ENCODE data around the gene FHL1. TPM values are rescaled to one million over a fixed set of nuclear protein-coding genes. Genes with fewer than 3 reads are reported as not detected.

Gene FHL1
- total RNA-seq, 1 donor from 2014 or later: 26.8 TPM

DNA sequence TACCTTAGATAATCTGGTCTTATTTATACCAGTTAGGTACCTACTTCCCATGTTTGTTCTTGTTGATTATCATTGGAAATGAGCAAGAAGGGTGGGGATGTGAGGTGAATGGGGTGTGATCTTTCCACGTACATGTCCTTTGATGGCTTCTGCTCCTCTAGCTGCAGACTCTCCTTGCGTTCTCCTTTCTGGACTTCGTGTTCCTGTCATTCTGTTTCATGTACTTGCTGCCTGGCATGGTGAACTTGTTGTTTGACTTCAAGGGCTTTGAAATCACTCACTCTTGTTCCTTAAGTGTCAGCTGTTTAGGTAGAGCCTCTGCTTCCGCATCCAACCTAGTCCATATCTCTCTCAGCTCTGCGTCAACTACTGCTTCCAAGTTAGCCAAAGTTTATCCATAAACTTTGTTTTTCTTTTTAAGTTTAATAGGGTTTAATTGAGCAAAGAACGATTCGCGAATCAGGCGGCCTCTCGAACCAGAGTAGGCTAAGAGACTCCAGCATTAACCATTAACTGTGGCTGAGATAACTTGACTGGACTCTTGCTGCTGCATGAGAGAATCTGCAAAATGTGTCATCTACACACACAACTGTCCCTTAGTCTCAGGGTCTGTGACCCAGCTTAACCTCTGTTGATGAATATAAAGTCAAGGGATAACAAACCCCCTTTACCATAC, 42.8 kb downstream of the FHL1 start:
- Mint-ChIP-seq H3K36me3 (no peaks in the 10 kb centered on the region), H3K9me3 (peaks cover 28% of the 10 kb centered on the region), H3K4me1 (peaks cover 3% of the 10 kb centered on the region), H3K4me3 (no peak overlapping the region), H3K27ac (no peak overlapping the region), H3K27me3 (ENCODE audit: low read depth) (no peaks in the 10 kb centered on the region)
- TF ChIP-seq, protein P1, sequence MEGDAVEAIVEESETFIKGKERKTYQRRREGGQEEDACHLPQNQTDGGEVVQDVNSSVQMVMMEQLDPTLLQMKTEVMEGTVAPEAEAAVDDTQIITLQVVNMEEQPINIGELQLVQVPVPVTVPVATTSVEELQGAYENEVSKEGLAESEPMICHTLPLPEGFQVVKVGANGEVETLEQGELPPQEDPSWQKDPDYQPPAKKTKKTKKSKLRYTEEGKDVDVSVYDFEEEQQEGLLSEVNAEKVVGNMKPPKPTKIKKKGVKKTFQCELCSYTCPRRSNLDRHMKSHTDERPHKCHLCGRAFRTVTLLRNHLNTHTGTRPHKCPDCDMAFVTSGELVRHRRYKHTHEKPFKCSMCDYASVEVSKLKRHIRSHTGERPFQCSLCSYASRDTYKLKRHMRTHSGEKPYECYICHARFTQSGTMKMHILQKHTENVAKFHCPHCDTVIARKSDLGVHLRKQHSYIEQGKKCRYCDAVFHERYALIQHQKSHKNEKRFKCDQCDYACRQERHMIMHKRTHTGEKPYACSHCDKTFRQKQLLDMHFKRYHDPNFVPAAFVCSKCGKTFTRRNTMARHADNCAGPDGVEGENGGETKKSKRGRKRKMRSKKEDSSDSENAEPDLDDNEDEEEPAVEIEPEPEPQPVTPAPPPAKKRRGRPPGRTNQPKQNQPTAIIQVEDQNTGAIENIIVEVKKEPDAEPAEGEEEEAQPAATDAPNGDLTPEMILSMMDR (IDR thresholded peaks at IDR 0.05; ENCODE audit: unreplicated experiment): no peak
- no peak for DNase-seq (ENCODE audit: low spot score in 2 of 2, unreplicated experiment in 2 of 2)

DNA sequence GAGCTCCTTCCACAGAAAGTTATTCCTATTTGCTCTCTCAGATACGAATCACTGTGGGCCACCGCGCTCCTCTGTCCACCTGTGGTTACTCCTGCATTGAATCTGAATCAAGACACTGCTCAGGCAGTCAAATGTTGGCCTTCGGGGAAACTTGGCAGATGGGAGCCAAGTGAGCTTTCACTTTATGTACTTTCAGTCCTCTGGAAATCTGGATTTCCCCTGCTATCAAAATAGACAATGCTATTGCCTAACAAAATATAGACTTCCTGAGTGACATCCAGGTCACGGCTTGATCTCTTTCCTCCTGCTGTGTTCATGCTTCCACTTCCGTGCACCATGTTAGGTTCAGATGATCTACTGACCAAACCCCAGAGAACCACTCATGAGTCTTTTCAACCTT, 43.8 kb downstream of the FHL1 start:
- DNase-seq (ENCODE audit: low spot score in 2 of 2, unreplicated experiment in 2 of 2): no peak
- Mint-ChIP-seq H3K4me3 (no peak overlapping the region), H3K27ac (no peak overlapping the region), H3K36me3 (no peaks in the 10 kb centered on the region), H3K9me3 (peaks cover 35% of the 10 kb centered on the region), H3K4me1 (no peaks in the 10 kb centered on the region), H3K27me3 (ENCODE audit: low read depth) (no peaks in the 10 kb centered on the region)
- TF ChIP-seq, protein P1 (IDR thresholded peaks at IDR 0.05; ENCODE audit: unreplicated experiment): no peak

DNA sequence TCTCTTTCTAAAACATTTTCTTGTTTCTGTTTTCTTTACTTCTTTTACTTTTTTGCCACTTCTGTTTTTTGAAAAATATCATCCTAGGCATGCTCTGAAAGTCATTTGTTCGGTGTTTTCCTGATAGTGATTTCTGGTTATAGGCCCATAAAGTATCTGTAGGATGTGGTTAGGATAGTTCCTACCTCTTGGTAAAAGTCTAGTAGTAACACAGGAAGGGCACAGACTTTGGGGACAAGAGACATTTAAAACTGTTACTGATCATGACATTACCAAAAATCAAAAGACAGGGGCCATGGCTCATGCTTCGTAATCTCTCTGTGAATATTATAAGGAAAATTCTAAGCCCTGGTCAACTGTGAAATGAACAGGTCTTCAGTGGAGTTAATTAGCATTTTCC, 44.8 kb downstream of the FHL1 start:
- DNase-seq (ENCODE audit: low spot score in 2 of 2, unreplicated experiment in 2 of 2): no peak
- H3K36me3 Mint-ChIP-seq: no peaks in the 10 kb centered on the region
- no peak overlapping the region for H3K27ac Mint-ChIP-seq
- no peaks in the 10 kb centered on the region for H3K4me1 Mint-ChIP-seq
- no peak overlapping the region for H3K4me3 Mint-ChIP-seq
- no peaks in the 10 kb centered on the region for H3K27me3 Mint-ChIP-seq (ENCODE audit: low read depth)
- peaks cover 35% of the 10 kb centered on the region for H3K9me3 Mint-ChIP-seq
- TF ChIP-seq, protein P1 (IDR thresholded peaks at IDR 0.05; ENCODE audit: unreplicated experiment): no peak

DNA sequence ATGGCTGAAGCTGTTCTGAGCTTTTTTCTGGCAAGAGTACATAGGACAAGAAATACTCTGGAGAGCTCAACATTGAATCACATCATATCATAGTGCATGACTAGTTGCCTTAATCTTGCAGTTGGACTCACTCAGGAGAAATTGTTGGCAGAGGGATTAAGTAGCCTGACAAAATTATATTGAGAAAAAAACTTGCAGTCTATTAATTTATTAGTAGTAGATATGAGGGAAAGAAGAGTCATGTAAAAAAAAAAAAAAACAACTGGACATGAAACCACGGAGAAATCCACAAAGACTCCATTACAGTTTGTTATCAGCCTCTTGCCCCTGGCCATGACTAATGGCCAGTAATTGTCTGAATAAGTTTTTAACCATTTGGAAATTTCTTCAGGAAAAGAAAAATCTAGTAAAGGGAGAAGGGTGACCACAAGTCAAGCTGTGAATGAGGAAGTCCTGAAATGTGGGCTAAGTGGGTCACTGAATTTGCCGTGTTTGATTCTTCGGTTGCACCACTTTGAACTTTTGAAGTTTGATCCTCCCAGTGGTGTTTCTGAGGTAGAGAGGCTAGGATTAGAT, 45.6 kb downstream of the FHL1 start:
- H3K36me3 Mint-ChIP-seq: no peaks in the 10 kb centered on the region
- no peak overlapping the region for H3K4me3 Mint-ChIP-seq
- peaks cover 36% of the 10 kb centered on the region for H3K9me3 Mint-ChIP-seq
- H3K27me3 Mint-ChIP-seq (ENCODE audit: low read depth): no peaks in the 10 kb centered on the region
- TF ChIP-seq, protein P1 (IDR thresholded peaks at IDR 0.05; ENCODE audit: unreplicated experiment): no peak
- DNase-seq (ENCODE audit: low spot score in 2 of 2, unreplicated experiment in 2 of 2): no peak
- H3K27ac Mint-ChIP-seq: no peak overlapping the region
- H3K4me1 Mint-ChIP-seq: no peaks in the 10 kb centered on the region

DNA sequence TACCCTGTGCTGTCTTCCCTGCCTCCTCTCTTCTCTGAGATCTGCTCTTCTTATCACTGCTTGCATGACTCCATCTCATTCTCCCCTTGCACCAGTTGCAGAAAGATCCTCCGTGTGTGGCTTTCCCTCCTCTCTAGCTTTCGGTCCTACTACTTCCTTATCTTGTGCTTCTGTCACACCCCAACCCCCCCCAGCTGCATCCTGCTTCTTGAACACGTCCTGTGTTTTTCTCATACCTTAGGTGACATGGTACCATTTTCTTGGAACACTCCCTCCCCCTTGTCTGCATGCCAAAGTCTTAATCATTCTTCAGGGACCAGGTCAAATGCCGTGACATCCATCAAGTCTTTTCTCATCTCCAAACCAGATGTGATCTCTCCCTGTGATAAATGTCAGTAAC, 46.4 kb downstream of the FHL1 start:
- Mint-ChIP-seq H3K9me3 (peaks cover 42% of the 10 kb centered on the region), H3K27me3 (ENCODE audit: low read depth) (no peaks in the 10 kb centered on the region), H3K4me3 (no peak overlapping the region), H3K4me1 (no peaks in the 10 kb centered on the region), H3K27ac (no peak overlapping the region), H3K36me3 (no peaks in the 10 kb centered on the region)
- DNase-seq (ENCODE audit: low spot score in 2 of 2, unreplicated experiment in 2 of 2): no peak
- TF ChIP-seq, protein P1 (IDR thresholded peaks at IDR 0.05; ENCODE audit: unreplicated experiment): no peak
